ENCODE data around the gene VSX2.
A peak's percentile ranks its signal among the peaks of the same experiment; 100 is the strongest.

VSX2 gene

DNA sequence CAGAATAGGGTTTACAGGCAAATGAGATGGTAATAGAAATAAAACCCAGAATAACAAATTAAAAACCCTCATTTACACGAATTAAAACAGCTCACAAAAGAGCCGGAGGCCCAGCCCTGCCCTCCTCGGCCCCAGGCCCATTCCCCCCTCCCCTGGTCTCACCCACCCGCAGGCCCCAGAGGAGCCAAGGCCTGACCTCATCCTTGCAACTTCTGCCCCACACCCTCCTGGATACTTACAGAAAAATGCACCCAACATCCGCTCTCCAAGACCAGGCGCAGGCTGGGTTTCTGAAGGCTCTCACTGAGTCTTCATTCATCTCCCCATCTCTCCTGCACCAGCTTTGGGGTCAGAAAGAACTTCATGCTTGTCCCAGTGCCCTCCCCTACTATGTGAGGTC, 16.2 kb upstream of the VSX2 start:
- no peak for DNase-seq

DNA sequence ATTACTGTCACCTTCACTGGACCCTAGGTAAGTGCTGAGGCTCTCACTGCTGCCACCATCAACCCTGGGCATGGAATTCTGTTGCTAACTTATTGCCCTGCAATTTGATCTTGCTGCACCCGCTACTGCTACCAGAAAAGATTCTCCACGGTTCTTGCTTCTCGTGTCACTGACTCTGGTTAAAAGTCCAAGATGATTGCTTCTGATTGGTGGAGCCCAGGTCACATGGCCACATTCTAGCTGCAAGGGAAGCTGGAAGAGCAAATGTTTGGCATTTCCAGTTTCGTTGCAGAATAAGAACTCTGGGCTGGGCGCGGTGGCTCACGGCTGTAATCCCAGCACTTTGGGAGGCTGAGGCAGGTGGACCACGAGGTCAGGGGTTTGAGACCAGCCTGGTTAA, 7.5 kb upstream of the VSX2 start:
- DNase-seq = no peak

DNA sequence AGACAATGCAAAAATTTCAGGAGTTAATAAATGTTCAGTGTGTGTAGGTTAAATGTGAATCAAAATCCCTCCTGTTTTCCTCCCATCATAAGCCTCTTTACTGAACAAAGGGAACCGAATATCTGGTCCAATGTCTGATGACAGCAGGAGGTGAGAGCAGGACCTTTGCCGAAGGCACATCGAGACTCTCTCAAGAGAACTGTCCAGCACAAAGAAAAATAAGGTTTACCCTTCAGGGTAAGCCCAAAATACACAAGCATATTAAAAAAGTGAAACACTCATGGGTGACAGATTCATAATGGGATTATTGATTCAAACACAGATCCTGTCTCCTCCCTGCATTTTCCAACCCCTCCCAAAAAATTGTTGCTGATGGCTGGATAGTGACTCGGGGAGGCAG, 4.2 kb upstream of the VSX2 start:
- no peak for DNase-seq

DNA sequence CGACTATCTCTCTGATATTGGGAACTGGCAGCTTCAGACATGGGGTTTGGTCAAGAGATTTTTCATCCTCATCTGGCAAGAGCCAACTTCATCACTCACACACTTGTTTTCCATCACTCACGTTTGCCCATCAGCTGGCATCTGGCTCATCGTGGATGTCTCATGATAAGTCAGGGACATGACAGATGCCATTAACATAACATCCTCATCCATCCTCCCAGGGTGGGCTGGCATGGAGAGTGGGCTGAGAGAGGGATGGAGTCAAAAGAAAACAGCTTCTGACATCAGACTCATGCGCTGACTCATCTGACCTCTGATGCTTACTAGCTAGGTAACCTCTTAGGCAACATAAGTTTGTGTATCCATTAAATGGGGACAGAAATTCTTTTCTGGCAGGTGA, 1.8 kb upstream of the VSX2 start:
- no peak for DNase-seq

DNA sequence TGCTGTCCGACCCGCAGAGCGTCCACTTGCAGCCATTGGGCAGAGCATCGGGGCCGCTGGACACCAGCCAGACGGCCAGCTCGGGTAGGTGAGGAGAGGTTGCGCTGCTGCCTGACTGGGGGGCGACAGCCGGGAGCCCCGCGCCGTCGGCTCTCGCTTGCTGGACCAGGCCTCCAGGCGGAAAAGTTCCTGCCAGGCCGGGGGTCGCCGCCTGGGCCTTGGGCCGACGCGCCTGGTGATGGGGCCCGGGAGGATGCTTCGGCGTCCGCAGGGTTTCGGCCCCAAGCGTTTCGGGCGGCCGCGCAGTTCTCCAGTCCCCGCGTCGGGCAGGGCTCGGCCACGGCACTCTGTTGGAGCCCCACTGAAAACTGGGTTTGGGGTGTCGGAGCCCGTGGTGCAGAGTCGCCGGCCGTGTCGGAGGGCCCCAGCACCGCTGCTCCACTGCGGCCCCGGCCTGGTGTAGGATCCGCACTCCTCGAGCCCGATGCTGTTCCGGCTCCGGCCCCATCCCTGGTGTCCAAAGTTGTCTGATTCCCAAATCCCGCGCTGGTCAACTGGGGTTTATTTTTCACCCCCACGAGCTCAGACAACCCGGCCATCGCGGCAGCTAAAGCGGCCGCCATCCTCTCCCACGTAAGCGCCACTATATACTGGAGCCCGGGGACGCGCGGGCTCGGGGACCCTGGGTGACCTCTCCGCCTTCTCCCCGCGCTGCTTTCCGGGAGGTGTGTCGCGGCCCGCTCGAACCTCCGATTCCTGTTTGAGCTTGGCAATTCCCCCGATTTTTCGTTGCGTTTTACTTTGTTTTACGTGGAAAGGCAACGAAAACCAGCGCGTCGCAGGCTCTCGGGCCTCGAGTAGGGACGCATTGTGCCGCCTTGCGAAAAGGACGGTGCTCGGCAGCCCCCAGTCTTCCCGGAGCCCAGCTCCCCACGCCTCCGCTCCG, 872 bp downstream of the VSX2 start:
- no peak for DNase-seq

DNA sequence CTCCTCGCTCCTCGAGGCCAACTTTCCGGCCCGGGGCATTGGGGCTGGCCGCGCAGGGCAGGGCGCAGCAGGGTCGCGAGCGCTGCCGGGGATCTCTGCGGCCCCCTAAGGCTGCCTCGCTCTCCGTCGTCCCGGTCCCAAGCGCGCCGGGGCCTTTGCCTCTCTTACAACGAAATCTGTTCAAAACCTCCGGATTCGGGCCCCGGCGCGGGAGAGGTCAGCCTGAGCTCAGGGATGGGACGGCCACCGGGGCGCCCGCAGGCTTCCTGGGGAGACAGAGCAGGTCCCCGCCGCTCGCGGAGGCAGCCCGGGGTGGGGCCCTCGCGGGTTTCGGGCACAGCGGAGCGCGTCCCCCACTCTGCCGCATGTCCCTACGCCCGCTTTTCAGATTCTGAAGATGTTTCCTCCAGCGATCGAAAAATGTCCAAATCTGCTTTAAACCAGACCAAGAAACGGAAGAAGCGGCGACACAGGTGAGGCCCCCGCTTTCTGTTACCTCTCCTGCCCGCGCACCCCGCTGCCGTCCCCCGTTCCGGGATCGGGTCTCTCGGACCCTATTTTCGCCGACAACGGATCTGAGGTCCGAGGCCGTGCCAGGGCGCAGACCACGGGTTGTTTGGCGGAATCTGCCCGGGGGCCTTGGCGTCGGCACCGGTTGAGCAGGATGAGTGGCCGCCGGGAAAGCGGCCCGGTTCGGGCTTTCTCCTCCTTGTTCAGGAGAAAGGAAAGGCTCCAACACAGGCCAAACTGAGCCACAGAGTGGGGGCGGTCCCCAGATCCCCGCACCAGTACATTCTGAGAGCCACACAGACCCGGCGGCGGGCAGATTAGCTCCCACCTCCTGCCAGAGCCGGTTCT, 1.8 kb downstream of the VSX2 start:
- no peak for DNase-seq

DNA sequence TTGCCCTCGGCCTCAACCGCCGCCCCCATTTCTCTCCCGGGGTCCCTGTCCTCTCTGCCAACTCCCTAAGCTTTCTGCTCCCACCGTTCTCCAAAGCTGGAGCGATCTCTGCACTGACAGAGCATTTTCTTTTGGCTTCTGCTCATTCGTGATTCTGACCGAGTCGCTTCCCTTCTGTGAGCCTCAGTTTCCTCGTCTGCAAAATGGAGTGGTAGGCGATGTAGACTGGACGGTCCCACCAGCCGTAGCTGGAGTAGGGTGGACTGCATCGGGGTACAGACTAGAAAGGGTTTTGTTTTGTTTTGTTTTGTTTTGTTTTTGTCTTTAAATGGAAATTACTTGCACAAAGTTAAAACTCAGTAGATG, 2.4 kb downstream of the VSX2 start:
- no peak for DNase-seq

DNA sequence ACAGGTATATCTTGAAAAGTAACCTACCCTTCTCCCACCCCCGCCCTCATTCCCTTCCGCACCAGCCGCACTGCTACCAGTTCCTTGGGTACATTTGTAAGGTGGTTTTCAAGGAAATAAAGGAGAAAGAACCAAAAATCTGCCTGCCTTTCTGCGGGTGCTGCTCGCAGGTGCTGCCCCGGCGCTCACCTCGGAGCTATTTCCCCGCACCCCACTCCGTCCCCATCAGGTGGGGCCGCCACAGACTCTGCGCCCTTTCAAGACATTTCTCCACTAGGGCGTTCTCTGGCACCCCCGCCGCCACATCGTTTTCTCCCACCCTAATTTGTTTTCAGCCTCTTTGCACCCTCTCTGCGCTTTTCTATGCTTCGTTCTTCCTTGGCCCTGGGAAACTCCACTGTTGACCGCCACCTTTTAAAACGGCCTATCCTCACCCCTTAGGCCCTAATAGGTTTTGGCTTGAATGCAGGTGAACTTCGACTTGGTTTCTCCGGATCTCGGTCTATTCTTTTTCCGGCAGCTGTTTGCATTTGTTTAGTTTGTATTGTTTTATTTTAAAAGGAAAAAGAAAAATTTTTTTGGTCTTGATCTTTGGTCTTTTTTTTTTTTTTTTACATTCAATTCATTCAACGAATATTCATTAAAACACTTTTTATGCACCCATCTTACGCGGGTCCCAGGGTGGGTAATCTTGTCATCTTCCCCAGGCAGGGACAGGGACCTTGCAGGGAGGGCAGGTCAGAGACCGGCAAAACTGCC, 3.0 kb downstream of the VSX2 start:
- DNase-seq = no peak

DNA sequence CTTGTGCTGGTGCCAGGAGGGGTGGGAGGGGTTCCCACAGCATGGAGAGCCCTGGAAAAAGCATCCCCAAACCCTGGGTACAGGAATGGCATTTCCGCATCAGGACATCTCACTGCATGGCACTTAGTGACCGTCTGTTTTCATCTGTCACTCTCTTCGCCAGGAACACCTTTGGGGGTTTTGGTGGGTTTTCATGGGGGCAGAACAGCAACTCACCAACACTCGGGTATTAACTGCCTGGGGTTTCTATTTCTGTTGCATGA, 3.5 kb downstream of the VSX2 start:
- no peak for DNase-seq

DNA sequence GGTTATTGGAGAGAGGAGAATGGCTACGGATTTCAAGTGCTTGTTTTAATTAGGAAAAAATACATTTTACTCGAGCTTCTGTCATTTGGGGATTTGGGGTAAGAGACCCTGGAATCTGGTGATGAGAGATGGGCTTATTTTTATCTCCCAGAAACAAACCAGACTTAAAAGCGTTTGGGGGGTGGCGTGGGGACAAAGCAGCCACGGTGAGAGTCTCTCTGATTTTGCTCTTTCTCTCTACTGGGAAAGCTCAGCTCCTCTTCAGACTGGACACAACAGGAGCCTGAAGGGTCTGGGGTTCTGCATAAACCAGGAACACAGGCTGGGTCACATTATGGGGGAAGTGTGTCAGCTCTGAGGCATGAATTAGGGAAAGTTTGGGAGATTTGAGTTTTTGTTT, 3.8 kb downstream of the VSX2 start:
- DNase-seq = no peak

DNA sequence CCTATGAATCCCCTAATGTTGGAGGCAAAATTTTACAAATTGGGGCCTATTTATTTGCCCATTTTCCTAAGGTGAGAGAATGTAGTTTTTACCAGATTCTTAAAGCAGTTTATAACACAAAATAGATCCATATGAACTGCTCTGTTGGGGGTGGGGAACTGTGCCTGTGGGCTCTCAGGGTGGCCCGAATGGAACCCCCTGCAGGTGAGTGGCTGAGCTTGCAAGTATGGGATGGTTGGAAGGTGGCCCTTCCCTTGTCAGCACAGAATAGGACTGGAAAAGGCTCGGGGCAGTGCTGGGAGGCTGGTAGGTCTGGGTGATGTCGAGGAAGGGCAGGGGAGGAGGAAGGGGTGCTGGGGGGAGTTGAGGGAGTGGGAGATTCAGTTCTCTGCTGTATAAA, 4.9 kb downstream of the VSX2 start:
- DNase-seq = no peak

DNA sequence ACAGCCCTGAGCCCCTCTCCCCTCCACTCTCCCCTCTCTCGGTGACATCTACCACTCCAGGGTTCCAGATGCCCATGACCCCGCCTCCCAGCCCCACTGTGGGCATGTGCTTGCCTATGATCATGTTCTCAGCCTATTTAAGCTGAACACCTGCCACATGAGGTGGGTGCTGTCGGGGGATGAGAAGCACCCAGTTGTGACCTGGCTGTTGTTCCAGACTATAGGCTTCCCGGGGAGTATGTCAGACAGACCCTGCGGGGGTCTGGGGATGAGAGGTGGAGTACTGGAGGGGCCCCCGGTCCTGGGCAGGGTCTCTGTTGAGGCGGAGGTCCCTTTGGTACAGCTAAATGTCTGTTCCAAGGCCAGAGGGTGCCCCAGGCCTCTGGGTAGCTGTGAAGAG, 6.0 kb downstream of the VSX2 start:
- DNase-seq = no peak

DNA sequence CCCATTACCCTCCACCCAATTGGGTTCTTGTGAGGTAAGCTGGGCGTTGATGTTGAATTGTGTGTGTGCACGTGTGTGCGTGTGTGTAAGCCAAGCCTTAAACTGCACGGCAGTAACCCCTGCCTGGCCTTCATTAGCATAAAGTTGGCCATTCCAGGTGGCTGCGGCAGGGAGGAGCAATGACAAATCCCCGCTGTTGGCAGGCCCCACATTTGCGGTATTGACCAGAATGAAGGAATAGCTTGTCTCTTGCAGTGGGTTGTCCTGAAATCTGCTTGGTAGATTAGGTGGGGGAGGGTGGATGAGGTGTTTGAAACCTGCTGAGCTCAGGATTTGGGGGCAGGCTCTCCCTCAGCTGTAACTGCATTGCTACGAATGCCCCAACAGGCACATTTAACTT, 7.3 kb downstream of the VSX2 start:
- DNase-seq = no peak

DNA sequence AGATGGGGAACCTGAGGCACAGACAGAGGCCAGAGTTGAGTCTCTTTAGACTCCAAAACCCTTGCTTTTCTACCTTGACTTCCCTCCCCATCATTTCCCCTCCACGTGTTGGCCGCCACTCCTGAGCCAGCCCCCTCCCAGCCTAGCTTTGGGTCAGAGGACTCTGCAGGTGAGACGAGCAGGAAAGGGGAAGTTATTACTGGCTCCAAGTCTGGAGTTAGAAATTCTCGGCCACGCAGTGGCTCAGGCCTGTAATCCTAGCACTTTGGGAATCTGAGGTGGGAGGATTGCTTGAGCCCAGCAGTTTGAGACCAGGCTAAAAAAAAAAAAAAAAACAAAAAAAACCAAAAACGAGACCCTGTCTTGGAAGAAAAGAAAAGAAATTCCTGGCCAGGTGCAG, 8.8 kb downstream of the VSX2 start:
- DNase-seq = no peak

DNA sequence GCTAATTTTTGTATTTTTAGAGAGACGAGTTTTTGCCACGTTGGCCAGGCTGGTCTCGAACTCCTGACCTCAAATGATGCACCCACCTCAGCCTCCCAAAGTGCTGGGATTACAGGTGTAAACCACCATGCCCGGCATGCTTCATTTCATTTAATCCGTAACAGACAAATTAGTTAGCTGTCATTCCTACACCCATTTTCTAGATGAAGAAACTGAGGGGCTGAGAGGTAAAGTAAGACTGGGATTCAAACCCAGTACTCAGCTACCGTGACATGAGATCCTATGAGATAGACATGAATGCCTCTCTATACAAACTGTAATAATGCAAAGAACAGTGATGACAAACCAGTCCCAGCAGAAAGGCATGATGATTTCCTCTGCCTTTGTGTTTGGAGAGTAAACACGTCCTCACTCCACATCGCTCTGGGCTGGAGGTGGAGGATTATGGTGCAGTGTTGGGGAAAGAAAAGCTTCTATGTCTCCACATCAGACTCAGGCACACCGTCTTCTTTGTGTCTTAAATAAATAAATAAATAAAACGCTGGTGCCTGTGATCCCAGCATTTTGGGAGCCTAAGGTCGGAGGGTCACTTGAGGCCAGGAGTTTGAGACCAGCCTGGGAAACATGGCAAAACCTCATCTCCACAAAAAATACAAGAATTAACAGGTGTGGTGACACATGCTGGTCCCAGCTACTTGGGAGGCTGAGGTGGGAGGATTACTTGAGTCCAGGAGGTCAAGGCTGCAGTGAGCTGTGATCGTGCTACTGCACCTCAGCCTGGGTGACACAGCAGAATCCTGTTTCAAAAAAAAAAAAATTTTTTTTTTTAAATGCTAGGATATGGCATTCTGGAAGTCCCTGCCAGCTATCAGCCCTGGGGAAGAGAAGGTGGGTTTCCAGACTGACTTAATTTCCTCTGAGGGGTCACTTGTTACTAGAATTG, 10.5 kb downstream of the VSX2 start:
- DNase-seq = no peak

DNA sequence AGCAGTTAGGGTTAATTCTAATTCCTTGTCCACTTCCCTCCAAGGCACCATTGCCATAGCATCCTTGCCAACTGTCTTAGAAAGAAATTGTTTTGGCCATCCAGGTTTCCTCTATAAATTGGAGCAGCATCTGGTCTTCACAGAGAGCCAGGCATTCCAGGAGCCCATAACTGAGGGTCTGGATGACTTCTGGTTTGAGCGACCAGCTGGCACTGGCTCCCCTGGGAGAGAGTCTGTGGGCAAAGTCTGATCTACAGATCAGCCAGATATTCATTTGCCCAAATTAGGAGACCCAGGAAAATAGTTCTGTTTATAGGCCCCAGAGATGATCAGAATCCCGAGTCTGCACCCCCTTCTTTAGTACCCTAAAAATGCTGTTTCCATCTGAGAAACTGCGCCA, 16.0 kb downstream of the VSX2 start:
- no peak for DNase-seq

DNA sequence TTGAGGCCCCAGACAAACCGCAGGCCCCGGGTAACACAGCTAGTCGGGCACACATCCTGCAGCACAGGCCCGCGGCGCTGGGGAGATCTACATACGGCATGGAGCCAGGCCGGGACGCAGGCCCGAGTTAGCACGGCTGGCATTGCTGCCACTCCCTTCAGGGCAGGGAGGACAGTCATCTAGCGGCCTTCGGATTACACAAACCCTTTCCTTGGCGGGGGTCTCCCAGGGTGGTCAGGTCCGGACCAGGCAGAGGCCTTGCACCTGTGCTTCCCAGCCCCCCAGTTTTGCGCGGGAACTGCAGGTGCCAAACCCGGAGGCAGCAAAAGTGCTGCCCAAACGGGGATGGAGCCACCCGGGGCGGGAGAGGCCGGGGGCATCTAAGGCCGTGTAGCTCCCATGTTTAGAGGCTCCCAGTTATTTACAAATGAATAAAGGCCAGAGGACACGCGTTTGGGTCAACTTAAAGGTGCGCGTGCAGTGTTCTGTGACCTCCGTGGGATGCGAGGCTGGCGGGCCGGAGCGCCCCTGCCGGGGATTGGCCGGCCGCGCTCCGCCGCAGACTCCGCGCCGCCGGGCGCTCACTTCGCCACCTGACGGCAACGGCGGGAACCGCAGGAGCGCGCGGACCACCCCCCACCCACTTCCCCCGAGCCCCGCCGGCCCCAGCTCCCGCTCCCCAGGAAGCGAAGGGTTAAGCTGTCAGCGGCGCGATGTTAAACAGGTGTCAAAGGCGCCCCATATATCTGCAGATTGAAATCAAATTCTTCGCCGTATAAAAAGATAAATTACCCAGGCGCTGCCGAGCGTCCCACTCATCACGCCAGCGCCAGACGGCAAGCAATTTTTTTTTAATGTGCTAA, 18.1 kb downstream of the VSX2 start:
- peak; percentile 52 for DNase-seq

DNA sequence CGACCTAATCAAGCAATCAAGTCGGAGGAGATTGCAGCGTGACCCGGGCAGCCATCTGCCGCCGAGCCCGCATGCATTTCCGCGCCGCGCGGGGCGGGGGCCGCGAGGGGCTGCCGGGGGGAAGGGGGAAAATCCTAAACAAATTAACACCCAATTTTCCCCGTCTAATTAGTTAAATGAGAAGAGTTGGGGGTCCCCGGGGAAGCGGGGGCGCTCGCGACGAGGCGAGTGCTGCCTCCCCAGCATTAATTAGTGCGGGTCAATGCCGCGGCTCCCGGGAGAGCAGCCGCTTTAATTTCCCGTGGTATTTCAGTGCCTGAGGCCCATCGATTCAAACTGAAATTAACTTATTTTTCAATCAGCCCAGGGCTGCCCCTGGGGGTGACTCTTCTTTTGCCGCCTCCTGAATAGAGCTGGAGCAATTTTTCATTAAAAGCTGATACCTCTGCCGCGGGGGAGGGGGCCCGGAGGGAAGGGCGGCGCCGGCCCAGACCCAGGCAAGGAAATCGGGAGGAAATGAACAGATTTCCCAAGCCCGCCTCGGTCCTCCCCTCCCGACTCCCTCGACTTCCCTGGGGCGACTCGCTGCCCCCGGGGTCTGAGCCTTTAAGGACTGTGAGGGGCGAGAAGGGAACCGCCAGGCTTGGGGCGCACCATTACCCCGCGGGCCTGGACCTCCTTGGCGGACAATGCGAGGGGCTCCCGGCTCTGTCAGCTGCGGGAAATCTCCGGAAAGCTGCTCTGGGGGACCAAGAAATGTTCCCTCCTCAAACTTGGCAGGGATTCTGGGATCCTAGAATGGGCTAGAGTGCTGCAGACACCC, 18.9 kb downstream of the VSX2 start:
- DNase-seq = no peak

DNA sequence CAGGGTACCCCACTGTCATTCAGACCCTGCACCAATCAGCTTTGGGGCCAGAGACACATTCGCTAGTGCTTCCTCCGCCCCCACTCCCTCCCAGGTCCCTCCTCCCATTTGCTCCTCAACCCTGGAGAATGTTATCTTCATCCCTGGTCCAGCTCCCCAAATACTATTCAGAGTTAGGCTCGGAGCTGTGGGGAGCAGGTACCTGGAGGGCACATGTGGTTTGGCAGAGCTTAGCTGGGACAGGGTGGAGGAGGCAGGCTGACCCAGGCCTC, 19.5 kb downstream of the VSX2 start:
- DNase-seq = no peak

DNA sequence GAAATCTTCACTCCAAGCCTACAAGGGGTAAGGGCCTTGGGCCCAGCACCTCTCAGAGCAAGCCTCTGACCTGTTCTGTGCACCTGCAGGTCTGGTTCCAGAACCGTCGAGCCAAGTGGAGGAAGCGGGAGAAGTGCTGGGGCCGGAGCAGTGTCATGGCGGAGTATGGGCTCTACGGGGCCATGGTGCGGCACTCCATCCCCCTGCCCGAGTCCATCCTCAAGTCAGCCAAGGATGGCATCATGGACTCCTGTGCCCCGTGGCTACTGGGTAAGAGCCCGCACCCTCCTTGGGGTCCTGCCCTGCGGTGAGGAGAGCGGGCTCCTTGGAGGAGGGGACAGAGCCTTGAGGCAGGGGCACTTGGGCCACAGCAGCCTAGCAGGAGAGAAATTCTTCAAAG, 20.3 kb downstream of the VSX2 start:
- DNase-seq = no peak
